K562 (cell line): ENCODE measurements around the gene SRP54. TPM values are rescaled to one million over a fixed set of nuclear protein-coding genes. Genes with fewer than 3 reads are reported as not detected.

ENCODE experiments used
- ATAC-seq: fragments of 200-7000 bp; cut with Tn5 transposase; 3 replicates; pipeline ENCODE4 v1.9.1; 2020; ENCODE audit warnings: moderate library complexity
- BruUV-seq: library from RNA; stranded (reverse); fragments of 400-500 nt; replicated peaks from 2 replicates; lab custom pipeline; 2021; lab: Mats Ljungman, UMichigan
- CTCF ChIA-PET: fragments of 300-600 bp; formaldehyde crosslinking; extraction: SDS; loops from one replicate; lab custom pipeline; 2021; ENCODE audit warnings: low intra/inter-chr PET ratio; lab: Yijun Ruan, JAX
- POLR2A ChIA-PET: fragments of 300-600, 350-650 bp; sonication (Branson Sonifier 250); formaldehyde crosslinking; extraction: SDS; loops from one replicate; lab custom pipeline; 2021; ENCODE audit warnings: antibody characterized with exemption, inconsistent platforms; lab: Yijun Ruan, JAX
- DNase-seq, 4 experiments: peaks; one replicate each; pipeline versions ENCODE4 v3.0.0 to v3.0.0-alpha.2; 2011 to 2018; ENCODE audit warnings: low spot score in 3 of 4, mixed read lengths in 3 of 4; ENCODE audit errors: extremely low read depth in 1 of 4
- FAIRE-seq: peaks from 2 replicates; lab custom pipeline; 2011; peaks lifted over from hg19 to GRCh38; lab: Jason Lieb, UNC
- H2AFZ ChIP-seq: 2 replicates; pipeline ENCODE4 v1.6.0; 2011; ENCODE audit warnings: low read depth, low read length, control low read depth, inconsistent platforms
- H3K27ac ChIP-seq: fragments of 200-600 bp; 3 replicates; pipeline ENCODE4 v1.8.0; 2011; ENCODE audit warnings: low read depth, mild to moderate bottlenecking, control low read depth, inconsistent platforms, low read length, moderate library complexity, mixed read lengths; ENCODE audit errors: extremely low read depth
- H3K27me3 ChIP-seq, 2 experiments: fragments of 300-600 bp in 1 of 2; 2 replicates in 1 of 2; 3 replicates in 1 of 2; pipeline versions ENCODE4 v1.6.0 to v1.8.0; 2011; ENCODE audit warnings: inconsistent platforms in 2 of 2, low read length in 2 of 2, mild to moderate bottlenecking in 1 of 2, mixed read lengths in 1 of 2, moderate library complexity in 1 of 2; ENCODE audit not compliant: control insufficient read depth in 2 of 2, insufficient read depth in 2 of 2
- H3K36me3 ChIP-seq: fragments of 300-600 bp; 3 replicates; pipeline ENCODE4 v1.8.0; 2011; ENCODE audit warnings: mild to moderate bottlenecking, low read length, inconsistent platforms; ENCODE audit not compliant: control insufficient read depth, insufficient read depth
- H3K4me1 ChIP-seq, 2 experiments: fragments of 200-600 bp in 1 of 2; replicated peaks in 1 of 2; 2 replicates in 1 of 2; 3 replicates in 1 of 2; pipeline versions ENCODE4 v1.5.1 to v1.8.0; 2011; ENCODE audit warnings: inconsistent platforms in 2 of 2, low read length in 2 of 2, mild to moderate bottlenecking in 1 of 2, mixed read lengths in 1 of 2, moderate library complexity in 1 of 2; ENCODE audit not compliant: control insufficient read depth in 2 of 2, insufficient read depth in 2 of 2
- H3K4me2 ChIP-seq: 2 replicates; pipeline ENCODE4 v1.6.1; 2011; ENCODE audit warnings: low read length, control low read depth, inconsistent platforms, mixed read lengths; ENCODE audit not compliant: insufficient read depth
- H3K4me3 ChIP-seq: fragments of 200-600 bp; sonication (generic), shearing (Covaris generic); 2 replicates; pipeline ENCODE4 v1.5.1; 2016; ENCODE audit warnings: control low read depth, inconsistent platforms
- H3K79me2 ChIP-seq: fragments of 200-600 bp; 3 replicates; pipeline ENCODE4 v1.8.0; 2011; ENCODE audit warnings: low read length, inconsistent platforms; ENCODE audit not compliant: control insufficient read depth, insufficient read depth
- H3K9ac ChIP-seq, 2 experiments: 2 replicates each; pipeline versions ENCODE4 v1.6.0 to v1.6.1; 2011; ENCODE audit warnings: low read depth in 2 of 2, low read length in 2 of 2, control low read depth in 1 of 2, inconsistent platforms in 1 of 2, mild to moderate bottlenecking in 1 of 2, mixed read lengths in 1 of 2; ENCODE audit not compliant: insufficient read depth in 1 of 2
- H3K9me1 ChIP-seq: one replicate; pipeline ENCODE4 v1.6.0; 2011; ENCODE audit warnings: inconsistent platforms, mild to moderate bottlenecking, low read length, moderate library complexity; ENCODE audit not compliant: control insufficient read depth, insufficient read depth
- H3K9me3 ChIP-seq: replicated peaks from 2 replicates; pipeline ENCODE4 v1.5.1; 2011; ENCODE audit warnings: low read depth, low read length, inconsistent platforms; ENCODE audit not compliant: control insufficient read depth, insufficient read depth
- H4K20me1 ChIP-seq: replicated peaks from 2 replicates; pipeline ENCODE4 v1.6.1; 2011; ENCODE audit warnings: low read length, inconsistent platforms, mixed read lengths; ENCODE audit not compliant: control insufficient read depth, insufficient read depth
- C11orf30 ChIP-seq: fragments of 450-650 bp; IDR thresholded peaks from 2 replicates; pipeline ENCODE4 v1.6.1; 2016; ENCODE audit warnings: low read depth, mild to moderate bottlenecking
- CTCF ChIP-seq, 3 experiments: IDR thresholded peaks in 2 of 3; conservative IDR thresholded peaks in 1 of 3; 2 replicates each; pipeline ENCODE4 v1.5.1; 2011 to 2012; ENCODE audit warnings: low read length in 3 of 3, mild to moderate bottlenecking in 3 of 3, control low read depth in 2 of 3, improper control_type of control experiment in 1 of 3, inconsistent platforms in 1 of 3, low read depth in 1 of 3, mixed read lengths in 1 of 3, moderate library complexity in 1 of 3; ENCODE audit not compliant: insufficient read depth in 2 of 3
- NR4A1 ChIP-seq, 2 experiments: fragments of 250-450 bp in 1 of 2; fragments of 450-650 bp in 1 of 2; sonication (Bioruptor Pico) in 1 of 2; IDR thresholded peaks; 2 replicates each; pipeline versions ENCODE4 v1.4.0 to v1.6.1; 2016 to 2020; ENCODE audit warnings: mild to moderate bottlenecking in 2 of 2, missing compliant biosample characterization in 1 of 2, missing genetic modification characterization in 1 of 2, moderate library complexity in 1 of 2
- SNIP1 ChIP-seq: fragments of 450-650 bp; IDR thresholded peaks from 2 replicates; pipeline ENCODE4 v1.7.1; 2017; ENCODE audit warnings: low read depth, mild to moderate bottlenecking
- VEZF1 ChIP-seq: fragments of 200-800 bp; sonication (Bioruptor generic); IDR thresholded peaks from 2 replicates; pipeline ENCODE4 v1.6.1; 2017; ENCODE audit warnings: missing genetic modification characterization, missing compliant biosample characterization
- ZFP1 ChIP-seq: fragments of 450-650 bp; formaldehyde crosslinking; IDR thresholded peaks from 2 replicates; pipeline ENCODE4 v1.4.0; 2020; ENCODE audit warnings: mild to moderate bottlenecking, mixed read lengths
- ZNF184 ChIP-seq: sonication (generic); formaldehyde crosslinking; IDR thresholded peaks from 2 replicates; pipeline ENCODE4 v1.5.0; 2020; ENCODE audit warnings: missing genetic modification reagents
- WGBS: fragments of 100-300 bp; shearing (Covaris generic); methylation state at CpG from one replicate; pipeline ENCODE4 v1.1.6; 2016; ENCODE audit warnings: low coverage, mixed read lengths; ENCODE audit not compliant: insufficient coverage; ENCODE audit errors: missing lambda C conversion rate; 5-methylcytosine and 5-hydroxymethylcytosine counted together
- in situ Hi-C: fragments of 300-500 bp; cut with MboI; formaldehyde crosslinking; loops from 4 replicates; pipeline ENCODE4 v1.15.0; 2018; ENCODE audit warnings: inconsistent platforms, mixed read lengths
- intact Hi-C: fragments of 100-400 bp; cut with micrococcal nuclease; formaldehyde crosslinking; loops from 2 replicates; pipeline ENCODE4 v1.14.2; 2022
- polyA plus RNA-seq, 8 experiments: library from polyadenylated mRNA; depleted of rRNA in 4 of 8; stranded (reverse) in 5 of 8; unstranded in 3 of 8; fragments of >200 nt; fragmentation: Nextera tagmentation in 2 of 8; fragmentation: Illumina TruSeq in 1 of 8; extraction: Ambion mirVana in 2 of 8; extraction: Trizol in 1 of 8; gene quantifications; 2 replicates each; pipeline versions ENCODE4 v1.2.1 to v1.2.3, GENCODE V29; 2011 to 2014; ENCODE audit warnings: inconsistent platforms in 1 of 8, missing spikeins in 1 of 8
- total RNA-seq, 7 experiments: library from RNA; depleted of rRNA in 6 of 7; stranded (reverse); fragments of >200 nt in 6 of 7; fragmentation: Illumina TruSeq in 2 of 7; extraction: Trizol in 2 of 7; gene quantifications; 2 replicates each; pipeline versions ENCODE4 v1.2.1 to v1.2.3, GENCODE V29; 2011 to 2021; ENCODE audit warnings: low replicate concordance in 1 of 7

SRP54 gene
- total and polyA plus RNA-seq, 9 of the 15 experiments (the other 6 are each of a cell fraction or from before 2014, with no cell fraction given): 28.6 to 69.8 (median 51.7) TPM

- ChIA-PET POLR2A (interaction anchor here (1.1 kb wide), 1 partner anchor 12 kb away, joined by 3 read pairs; no protein-coding TSS in a partner anchor), CTCF (no interaction called here)
- Histone ChIP-seq H3K27ac (no peak overlapping the region), H3K79me2 (peaks cover 26% of the 10 kb centered on the region), H3K36me3 (peaks cover 29% of the 10 kb centered on the region), H3K4me1 (peaks cover 0 to 2% of the 10 kb centered on the region in 2 experiments; a peak in 3 of 5 replicates), H3K4me3 (no peak overlapping the region), H4K20me1 (no peaks in the 10 kb centered on the region), H3K9me3 (no peaks in the 10 kb centered on the region), H3K27me3 (no peaks in the 10 kb centered on the region), H3K4me2 (no peak overlapping the region), H3K9me1 (no peaks in the 10 kb centered on the region), H2AFZ (no peak overlapping the region), H3K9ac (no peak overlapping the region)
- FAIRE-seq (no peak), DNase-seq (no peak), ATAC-seq (no peak)
- in situ Hi-C loops (no loop called here), intact Hi-C loops (no loop called here)
- no TSS peak for BruUV-seq
- no peak for TF ChIP-seq C11orf30
- TF ChIP-seq CTCF (IDR thresholded peaks at IDR 0.05 in 2 of 3, conservative IDR thresholded peaks at IDR 0.05 in 1 of 3; ENCODE audit: insufficient read depth in 2 of 3, low read depth in 1 of 3, low read length in 3 of 3): no peak
- no peak for TF ChIP-seq ZNF184 (CRISPR knock-in tag)
- no peak for TF ChIP-seq NR4A1 (CRISPR knock-in tag; IDR thresholded peaks at IDR 0.05)
- no peak for TF ChIP-seq NR4A1 (tag; IDR thresholded peaks at IDR 0.05)
- TF ChIP-seq VEZF1: no peak
- TF ChIP-seq ZFP1: no peak
- TF ChIP-seq SNIP1: no peak
- 59% methylated on average over 3 of the region's 3 CpGs for WGBS
Measured at GRCh38 chr14:34997762-34998161, 15.0 kb downstream of the SRP54 start.
